ENCODE results near the gene STAT6.

The STAT6 gene

GRCh38 chr12:57094208-57095160 lies 16.7 kb downstream of the STAT6 start:
- H3K27ac ChIP-seq (ENCODE audit: low read depth, low read length, poor library complexity, severe bottlenecking) = no peak overlapping the region
- no peak for TF ChIP-seq CTCF (IDR thresholded peaks at IDR 0.05; ENCODE audit: low read length)
- TF ChIP-seq EZH2 (IDR thresholded peaks at IDR 0.05; ENCODE audit: borderline replicate concordance, low read length) = no peak
- H3K36me3 ChIP-seq (ENCODE audit: insufficient read depth, low read length) = peaks cover 48% of the 10 kb centered on the region; the same call in 1 of the 2 replicates
- H3K4me3 ChIP-seq (ENCODE audit: low read depth, low read length, poor library complexity, severe bottlenecking) = no peak overlapping the region
- no peaks in the 10 kb centered on the region for H3K79me2 ChIP-seq (ENCODE audit: insufficient read depth, low read length)
- no peak overlapping the region for H2AFZ ChIP-seq (ENCODE audit: low read length)
- H3K9me2 ChIP-seq (ENCODE audit: low read depth, low read length) = no peaks in the 10 kb centered on the region
- no peak overlapping the region; the same call in 1 of the 2 replicates for H3K4me2 ChIP-seq (ENCODE audit: low read length)
- no peaks in the 10 kb centered on the region for H4K20me1 ChIP-seq (ENCODE audit: insufficient read depth, low read length)
- H3K9ac ChIP-seq (ENCODE audit: low read length) = no peak overlapping the region
- no peaks in the 10 kb centered on the region for H3K27me3 ChIP-seq (ENCODE audit: insufficient read depth, low read length)
- no peaks in the 10 kb centered on the region for H3F3A ChIP-seq (ENCODE audit: insufficient read depth, low read length)
- H3K9me3 ChIP-seq (ENCODE audit: low read length) = no peaks in the 10 kb centered on the region
- H3K4me1 ChIP-seq (ENCODE audit: insufficient read depth, low read length, severe bottlenecking) = peaks cover 20% of the 10 kb centered on the region

- no peak overlapping the region for H2AFZ ChIP-seq (ENCODE audit: low read length)
- H3K27me3 ChIP-seq (ENCODE audit: insufficient read depth, low read length) = no peaks in the 10 kb centered on the region
- no peaks in the 10 kb centered on the region for H3F3A ChIP-seq (ENCODE audit: insufficient read depth, low read length)
- H3K27ac ChIP-seq (ENCODE audit: low read depth, low read length, poor library complexity, severe bottlenecking) = no peak overlapping the region
- H3K4me2 ChIP-seq (ENCODE audit: low read length) = peak overlapping the region; percentile 30; the same call in 1 of the 2 replicates
- peak overlapping the region; percentile 4 for H3K4me3 ChIP-seq (ENCODE audit: low read depth, low read length, poor library complexity, severe bottlenecking)
- H3K4me1 ChIP-seq (ENCODE audit: insufficient read depth, low read length, severe bottlenecking) = peaks cover 24% of the 10 kb centered on the region
- H3K36me3 ChIP-seq (ENCODE audit: insufficient read depth, low read length) = peaks cover 39% of the 10 kb centered on the region; the same call in 1 of the 2 replicates
- peak overlapping the region; percentile 2; the same call in 1 of the 2 replicates for H3K9ac ChIP-seq (ENCODE audit: low read length)
- H3K9me3 ChIP-seq (ENCODE audit: low read length) = no peaks in the 10 kb centered on the region
- peak; percentile 66 for TF ChIP-seq CTCF (IDR thresholded peaks at IDR 0.05; ENCODE audit: low read length)
- no peak for TF ChIP-seq EZH2 (IDR thresholded peaks at IDR 0.05; ENCODE audit: borderline replicate concordance, low read length)
- H3K79me2 ChIP-seq (ENCODE audit: insufficient read depth, low read length) = no peaks in the 10 kb centered on the region
- no peaks in the 10 kb centered on the region for H4K20me1 ChIP-seq (ENCODE audit: insufficient read depth, low read length)
- H3K9me2 ChIP-seq (ENCODE audit: low read depth, low read length) = no peaks in the 10 kb centered on the region
Measured at GRCh38 chr12:57093415-57094207, 17.6 kb downstream of the STAT6 start.

- no peak overlapping the region for H2AFZ ChIP-seq (ENCODE audit: low read length)
- H3K4me2 ChIP-seq (ENCODE audit: low read length) = no peak overlapping the region
- no peak overlapping the region for H3K4me3 ChIP-seq (ENCODE audit: low read depth, low read length, poor library complexity, severe bottlenecking)
- TF ChIP-seq EZH2 (IDR thresholded peaks at IDR 0.05; ENCODE audit: borderline replicate concordance, low read length) = no peak
- no peak for TF ChIP-seq CTCF (IDR thresholded peaks at IDR 0.05; ENCODE audit: low read length)
- H3K27ac ChIP-seq (ENCODE audit: low read depth, low read length, poor library complexity, severe bottlenecking) = no peak overlapping the region
- no peaks in the 10 kb centered on the region for H4K20me1 ChIP-seq (ENCODE audit: insufficient read depth, low read length)
- no peaks in the 10 kb centered on the region for H3K79me2 ChIP-seq (ENCODE audit: insufficient read depth, low read length)
- H3K9me2 ChIP-seq (ENCODE audit: low read depth, low read length) = no peaks in the 10 kb centered on the region
- 0 out of 2 replicates have a peak, but pooled peaks cover 5% of the 10 kb centered on the region for H3F3A ChIP-seq (ENCODE audit: insufficient read depth, low read length)
- no peak overlapping the region for H3K9ac ChIP-seq (ENCODE audit: low read length)
- no peaks in the 10 kb centered on the region for H3K27me3 ChIP-seq (ENCODE audit: insufficient read depth, low read length)
- H3K9me3 ChIP-seq (ENCODE audit: low read length) = no peaks in the 10 kb centered on the region
- peaks cover 31% of the 10 kb centered on the region for H3K4me1 ChIP-seq (ENCODE audit: insufficient read depth, low read length, severe bottlenecking)
- peaks cover 33% of the 10 kb centered on the region; the same call in 1 of the 2 replicates for H3K36me3 ChIP-seq (ENCODE audit: insufficient read depth, low read length)
Measured at GRCh38 chr12:57092876-57093414, 18.2 kb downstream of the STAT6 start.
